Right hindlimb (tissue), 1 donor: ENCODE measurements around the gene UBE2F.
"Not testable (repeated sequence)": the region's sequence is repeated elsewhere in the genome, so short reads cannot be mapped to it uniquely, and the experiment has no call there.

Source experiments
- DNase-seq: peaks from one replicate; pipeline ENCODE4 v3.0.0-alpha.2; 2018

UBE2F gene

DNA sequence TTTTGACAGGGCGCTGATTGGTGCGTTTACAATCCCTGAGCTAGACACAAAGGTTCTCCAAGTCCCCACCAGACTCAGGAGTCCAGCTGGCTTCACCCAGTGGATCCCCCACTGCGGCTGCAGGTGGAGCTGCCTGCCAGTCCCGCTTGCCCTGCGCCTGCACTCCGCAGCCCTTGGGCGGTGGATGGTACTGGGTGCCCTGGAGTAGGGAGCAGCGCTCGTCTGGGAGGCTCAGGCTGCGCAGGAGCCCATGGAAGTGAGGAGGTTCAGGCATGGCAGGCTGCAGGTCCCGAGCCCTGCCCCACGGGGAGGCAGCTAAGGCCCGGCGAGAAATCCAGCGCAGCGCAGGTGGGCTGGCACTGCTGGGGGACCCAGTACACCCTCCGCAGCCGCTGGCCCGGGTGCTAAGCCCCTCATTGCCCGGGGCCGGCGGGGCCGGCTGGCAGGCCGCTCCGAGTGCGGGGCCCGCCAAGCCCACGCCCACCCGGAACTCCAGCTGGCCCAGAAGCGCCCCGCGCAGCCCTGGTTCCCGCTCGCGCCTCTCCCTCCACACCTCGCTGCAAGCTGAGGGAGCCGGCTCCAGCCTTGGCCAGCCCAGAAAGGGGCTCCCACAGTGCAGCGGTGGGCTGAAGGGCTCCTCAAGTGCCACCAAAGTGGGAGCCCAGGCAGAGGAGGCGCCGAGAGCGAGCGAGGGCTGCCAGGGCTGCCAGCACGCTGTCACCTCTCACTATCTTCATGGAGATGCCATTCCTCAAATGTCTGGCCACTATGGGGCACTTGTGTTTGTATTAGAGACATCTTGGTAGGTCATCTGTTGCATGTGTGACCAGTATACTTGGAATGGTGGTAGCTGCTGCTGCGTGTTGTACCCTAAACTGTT, 91.1 kb downstream of the UBE2F start:
- DNase-seq, result not testable (repeated sequence)

DNA sequence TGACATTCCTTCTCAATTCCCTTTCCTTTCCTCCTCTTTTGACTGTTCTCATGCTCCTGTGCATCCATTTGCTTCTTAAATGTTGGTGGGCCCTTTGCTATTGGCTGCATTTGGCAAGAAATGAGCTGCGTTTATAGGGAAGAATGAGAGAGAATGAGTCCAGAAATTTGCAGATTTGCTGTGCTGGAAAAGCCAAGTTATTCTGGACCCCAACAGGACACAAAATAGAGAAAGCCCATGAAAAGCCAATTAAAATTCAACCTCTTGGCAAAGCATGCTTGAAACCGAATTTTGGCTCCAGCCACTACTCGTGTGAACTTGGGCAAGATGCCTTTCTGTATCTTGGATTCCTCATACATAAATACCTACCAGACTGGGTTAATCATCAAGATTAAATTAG, 92.7 kb downstream of the UBE2F start:
- DNase-seq, result no peak

DNA sequence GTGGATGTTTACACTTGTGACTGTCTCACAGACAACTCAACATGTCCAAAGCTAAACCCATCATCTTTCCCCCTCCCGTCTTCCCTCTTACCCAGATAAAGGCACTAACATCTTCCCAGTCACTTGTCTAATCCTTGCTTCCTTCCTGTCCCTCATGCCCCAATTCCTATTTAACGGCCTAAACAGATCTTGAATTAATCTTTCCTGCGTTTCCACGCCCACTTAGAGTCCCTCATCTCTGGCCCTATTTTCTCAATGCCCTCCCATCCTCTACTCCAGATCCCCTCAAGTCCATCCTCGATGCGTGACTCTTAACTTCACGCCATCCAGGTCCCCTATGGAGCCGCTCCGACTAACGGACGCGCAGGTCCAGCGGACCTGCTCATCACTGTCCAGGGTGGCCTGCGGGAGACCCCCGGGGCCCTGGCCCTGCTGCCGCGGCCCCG, 93.3 kb downstream of the UBE2F start:
- no peak for DNase-seq

DNA sequence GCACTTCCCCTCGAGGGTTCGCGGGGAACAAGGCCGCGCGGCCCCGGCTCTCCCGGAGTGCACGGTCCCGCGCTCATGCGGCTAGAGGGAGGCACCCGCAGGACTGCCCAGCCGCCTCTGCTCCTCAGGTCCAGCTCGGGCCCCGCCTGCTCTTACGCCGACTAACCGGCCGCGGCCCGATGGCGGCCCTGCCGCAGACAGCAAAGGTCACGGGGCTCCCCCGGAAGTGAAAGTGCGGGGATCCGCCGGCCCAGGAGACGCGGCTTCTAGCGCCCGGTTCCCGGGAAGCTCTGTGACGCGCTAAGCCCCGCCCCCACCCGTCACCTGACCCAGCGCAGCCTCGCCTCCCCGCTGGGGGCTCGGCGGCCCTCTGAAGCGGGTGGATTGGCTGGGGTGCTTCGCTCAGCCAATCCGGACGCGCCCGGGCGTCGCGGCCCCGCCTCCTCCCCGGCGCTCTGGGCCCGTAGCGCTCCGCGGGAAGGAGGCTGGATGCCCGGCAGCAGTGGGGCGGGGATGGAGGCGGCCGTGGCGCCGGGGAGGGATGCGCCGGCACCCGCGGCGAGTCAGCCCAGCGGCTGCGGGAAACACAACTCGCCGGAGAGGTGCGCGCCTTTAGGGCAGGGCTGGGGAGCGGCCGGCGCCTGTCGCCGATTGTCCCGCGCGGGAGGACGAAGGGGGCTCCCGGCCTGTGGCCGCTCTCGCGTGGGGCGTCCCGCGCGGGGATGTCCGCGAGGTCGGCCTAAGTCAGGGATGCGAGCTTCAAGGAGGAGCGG, 93.9 kb downstream of the UBE2F start, which contains the start of gene SCLY:
Gene SCLY, plus strand, starts transcription at position 460 of the 773 bp plus-strand sequence. Its CDS starts 54 bp downstream, at position 514.
- peak; percentile 99 for DNase-seq

DNA sequence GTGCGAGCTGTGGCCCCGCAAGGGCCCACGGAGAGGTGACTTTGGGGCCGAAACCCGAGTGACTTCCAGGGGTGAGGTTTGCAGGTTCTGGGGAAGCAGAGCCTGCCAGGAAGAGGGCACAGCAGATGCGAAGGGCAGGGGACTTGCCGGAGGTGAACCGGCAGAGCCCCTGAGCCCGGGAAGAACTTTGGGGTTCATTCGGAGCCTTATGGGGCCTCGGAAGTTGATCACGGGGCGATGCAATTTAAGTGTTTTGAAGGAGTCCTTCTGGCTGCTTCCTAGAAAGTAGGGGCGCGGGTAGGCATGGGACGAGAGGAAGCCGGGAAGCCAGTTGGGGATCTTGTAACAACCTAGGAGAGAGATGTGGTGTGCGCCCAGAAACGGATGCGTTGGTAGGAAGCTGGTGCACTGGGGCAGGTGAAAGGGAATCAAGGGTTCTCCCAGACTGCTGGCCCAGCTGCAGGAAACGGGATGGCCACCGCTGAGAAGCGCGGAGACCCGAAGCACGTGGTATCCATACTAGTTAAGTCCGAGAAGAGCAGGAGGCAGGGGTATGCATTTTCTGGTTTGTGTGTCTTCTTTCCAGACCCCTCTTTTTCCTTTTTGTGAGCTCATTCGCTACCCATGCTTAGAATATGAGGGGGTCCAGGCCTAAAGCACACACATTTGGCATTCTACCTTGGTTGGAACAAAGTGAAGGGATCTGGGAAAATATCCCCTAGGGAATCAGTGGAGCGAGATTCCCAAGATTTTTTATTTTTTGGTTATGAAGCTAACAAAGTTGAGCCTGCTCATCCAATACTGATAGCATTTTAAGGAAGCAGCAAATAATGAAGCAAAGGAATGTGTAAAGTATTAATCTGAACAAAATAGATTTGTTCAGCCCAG, 94.7 kb downstream of the UBE2F start:
- DNase-seq, result peak; percentile 40

DNA sequence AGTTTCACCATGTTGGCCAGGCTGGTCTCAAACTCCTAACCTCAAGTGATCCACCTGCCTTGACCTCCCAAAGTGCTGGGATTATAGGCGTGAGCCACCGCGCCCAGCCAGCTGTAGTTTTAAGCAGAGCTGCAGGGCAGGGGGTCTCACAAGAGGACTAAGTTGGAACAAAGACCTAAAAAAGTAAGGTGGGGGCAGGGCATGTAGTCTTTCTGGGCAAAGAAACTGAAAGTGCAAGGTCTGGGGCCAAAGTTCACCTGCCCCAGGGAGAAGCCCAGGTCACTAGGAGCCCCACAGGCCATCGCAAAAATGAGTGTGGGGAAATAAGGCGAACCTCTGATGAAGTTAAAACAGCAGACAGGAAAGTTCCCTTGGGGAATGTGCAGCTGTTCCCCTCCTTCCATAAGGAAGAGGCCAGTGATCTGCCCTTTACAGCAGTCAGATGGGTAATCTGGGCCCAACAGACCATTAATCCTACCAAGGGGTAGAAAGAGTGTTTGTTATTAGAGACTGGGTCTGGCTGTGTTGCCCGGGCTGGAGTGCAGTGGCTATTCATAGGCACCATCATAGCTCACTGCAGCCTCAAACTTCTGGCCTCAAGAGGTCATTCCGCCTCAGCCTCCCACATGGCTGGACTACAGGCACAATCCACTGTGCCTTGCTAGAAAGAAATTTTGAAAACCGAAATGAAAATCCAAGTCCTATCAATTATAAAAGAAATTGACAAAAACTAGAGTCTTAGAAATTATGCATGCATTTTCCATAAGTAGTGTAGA, 96.8 kb downstream of the UBE2F start:
- no peak for DNase-seq

DNA sequence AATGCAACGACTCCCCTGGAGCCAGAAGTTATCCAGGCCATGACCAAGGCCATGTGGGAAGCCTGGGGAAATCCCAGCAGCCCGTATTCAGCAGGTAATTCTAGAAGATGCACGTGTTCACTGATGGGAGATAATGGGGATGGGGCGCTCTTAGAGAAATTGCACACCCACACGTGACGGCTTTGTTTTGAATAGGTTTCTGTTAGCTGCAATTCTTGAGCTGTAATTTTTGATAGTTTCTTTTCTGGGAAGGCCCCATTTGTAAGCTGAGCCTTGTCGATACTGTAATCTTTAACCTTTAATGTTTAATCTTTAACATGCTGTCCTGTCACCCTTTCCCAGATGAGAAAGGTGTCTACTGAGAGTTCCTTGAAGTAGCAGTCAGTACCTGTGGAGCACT, 97.6 kb downstream of the UBE2F start:
- no peak for DNase-seq

DNA sequence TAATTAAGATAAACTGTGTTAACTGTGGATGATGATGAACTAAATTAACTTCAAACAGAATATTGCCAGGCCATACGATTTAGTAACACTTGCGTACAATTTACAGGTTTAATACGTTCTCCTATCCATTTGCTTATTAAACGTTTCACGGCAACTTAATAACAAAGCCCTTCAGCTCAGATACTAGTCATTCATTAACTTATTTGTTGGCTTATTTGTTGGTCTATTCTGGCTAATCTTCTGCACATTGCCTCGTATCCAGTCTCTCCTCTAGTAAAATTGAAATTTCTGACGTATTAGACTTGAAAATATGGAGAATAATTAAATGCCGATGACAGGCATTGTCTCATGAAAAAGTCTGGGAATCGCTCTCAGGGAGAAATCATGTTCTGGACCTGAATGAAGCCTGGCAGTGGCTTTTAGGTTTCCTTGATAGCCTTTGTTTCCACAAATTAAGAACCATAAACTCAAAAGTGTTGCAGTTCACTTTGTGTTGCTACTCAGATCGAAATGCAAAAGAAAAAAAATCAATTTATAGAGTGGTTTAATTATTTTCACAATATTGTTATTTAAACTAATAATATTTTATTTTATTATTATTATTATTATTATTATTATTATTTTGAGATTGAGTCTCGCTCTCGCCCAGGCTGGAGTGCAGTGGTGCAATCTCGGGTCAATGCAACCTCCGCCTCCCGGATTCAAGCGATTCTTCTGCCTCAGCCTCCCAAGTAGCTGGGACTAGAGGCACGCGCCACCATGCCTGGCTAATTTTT, 98.4 kb downstream of the UBE2F start:
- DNase-seq, result no peak

DNA sequence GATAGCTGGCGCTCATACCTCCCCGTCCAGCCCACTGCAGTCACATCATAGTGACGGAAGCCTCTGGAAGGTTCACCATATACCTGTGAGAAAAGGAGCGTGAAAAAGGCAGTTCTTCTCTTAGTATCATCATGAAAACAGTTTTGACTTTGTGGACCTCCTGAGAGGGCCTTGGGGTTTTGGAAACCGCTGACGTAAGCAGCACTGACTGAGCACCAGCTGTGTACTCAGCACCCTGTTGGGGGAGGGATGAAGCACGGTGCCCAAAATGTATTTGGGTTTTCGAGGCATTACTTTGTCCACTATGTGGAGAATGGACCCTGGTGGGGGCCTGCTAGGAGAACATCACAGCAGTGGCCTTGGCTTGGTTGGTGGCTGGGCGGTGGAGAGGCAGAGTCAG, 99.4 kb downstream of the UBE2F start:
- no peak for DNase-seq

DNA sequence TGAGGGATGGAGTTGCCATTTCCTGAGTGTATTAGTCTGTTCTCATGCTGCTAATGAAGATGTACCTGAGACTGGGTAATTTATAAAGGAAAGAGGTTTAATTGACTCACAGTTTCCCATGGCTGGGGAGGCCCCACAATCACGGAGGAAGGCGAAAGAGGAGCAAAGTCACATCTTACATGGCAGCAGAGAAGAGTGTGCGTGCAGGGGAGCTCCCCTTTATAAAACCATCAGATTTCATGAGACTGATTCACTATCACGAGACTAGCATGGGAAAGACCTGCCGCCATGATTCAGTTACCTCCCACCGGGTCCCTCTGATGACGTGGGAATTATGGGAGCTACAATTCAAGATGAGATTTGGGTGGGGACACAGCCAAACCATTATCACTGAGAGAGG, 99.9 kb downstream of the UBE2F start:
- not testable (repeated sequence) for DNase-seq

DNA sequence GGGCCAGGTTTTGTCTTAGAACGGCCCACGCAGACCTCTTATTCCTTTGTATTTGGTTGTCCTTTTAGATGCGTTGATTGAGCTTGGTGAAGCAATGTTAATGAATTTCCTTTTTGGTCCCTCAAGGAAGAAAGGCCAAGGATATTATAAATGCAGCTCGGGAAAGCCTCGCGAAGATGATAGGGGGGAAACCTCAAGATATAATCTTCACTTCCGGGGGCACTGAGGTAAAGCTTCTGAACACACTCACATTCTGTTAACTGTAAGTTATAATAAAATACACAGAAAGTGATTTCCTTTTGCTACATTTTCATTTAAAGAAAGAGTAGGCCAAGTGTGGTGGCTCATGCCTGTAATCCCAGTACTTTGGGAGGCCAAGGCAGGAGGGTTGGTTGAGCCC, 101.1 kb downstream of the UBE2F start:
- no peak for DNase-seq

DNA sequence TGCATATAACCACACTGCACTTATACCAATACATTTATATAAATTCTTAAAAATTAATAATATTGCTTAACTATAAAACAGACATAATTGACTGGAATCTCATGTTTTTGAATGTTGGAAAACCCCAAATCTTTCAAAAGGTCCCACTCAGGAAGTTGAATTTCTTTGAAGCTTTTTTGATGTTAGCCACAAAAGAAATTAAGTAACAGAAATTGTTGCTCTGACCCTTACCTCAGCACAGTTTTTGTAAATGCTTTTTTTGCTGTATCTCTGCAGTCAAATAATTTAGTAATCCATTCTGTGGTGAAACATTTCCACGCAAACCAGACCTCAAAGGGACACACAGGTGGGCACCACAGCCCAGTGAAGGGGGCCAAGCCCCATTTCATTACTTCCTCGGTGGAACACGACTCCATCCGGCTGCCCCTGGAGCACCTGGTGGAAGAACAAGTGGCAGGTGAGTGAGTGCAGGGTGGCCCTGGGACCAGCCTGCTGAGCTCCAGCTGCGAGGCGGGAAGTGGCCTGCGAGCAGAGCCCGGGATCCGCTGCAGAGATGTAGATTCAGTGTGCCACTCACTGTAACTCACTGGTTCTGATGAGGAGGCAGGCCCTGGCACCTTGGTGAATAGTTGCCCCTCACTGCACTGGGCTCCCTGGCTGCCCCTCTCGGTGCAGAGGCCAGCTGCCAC, 102.4 kb downstream of the UBE2F start:
- no peak for DNase-seq

DNA sequence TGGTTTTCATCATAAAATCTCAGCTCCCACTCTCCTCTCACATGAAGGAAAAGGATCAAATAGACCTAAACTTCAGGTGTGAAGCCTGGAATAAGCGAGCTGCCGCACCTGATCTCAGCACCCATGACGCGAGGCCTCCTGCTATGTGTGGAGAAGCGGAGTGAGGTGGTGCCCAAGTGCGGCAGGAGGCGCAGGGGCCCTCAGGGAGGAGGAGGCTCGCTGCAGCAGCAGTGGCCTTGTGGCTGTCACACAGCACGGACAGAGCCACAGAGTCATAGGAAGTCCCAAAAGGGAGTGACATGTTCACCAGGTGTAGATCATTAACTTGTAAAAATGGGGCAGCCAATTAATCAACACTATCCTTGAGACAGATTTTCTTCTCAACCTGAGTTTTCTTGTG, 103.1 kb downstream of the UBE2F start:
- DNase-seq, result no peak

DNA sequence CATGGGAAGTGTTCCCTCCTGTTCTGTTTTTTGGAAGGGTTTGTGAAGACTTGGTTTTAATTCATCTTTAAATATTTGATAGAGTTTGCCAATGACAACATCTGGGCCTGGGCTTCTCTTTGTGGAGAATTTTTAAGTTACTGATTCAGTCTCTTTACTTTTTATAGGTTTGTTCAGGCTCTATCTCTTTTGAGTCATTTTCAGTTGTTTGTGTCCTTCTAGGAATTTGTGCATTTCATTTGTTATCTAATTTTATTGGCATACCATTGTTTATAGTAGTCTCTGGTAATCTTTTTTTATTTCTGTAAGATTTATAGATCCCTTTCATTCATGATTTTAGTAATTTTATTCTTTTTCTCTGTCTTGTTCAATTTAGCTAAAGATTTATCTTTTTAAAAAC, 108.6 kb downstream of the UBE2F start:
- no peak for DNase-seq

DNA sequence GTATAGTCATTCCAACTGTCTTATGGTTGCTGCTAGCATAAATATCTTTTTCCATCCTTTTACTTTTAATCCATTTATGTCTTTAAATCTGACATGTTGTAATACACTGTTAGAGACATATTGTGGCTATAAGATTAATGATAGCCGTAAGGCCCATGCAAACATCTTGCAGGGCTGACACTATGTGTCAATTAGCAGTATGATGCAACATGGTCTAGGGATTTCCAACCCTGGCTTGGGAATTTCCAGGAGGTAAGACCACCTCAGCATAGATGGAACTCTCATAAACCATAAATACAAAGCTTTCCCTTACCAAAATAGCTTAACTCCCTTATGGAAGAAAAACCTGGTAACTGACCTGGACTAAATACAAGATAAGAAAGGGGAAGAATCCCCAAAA, 110.5 kb downstream of the UBE2F start:
- DNase-seq, result no peak

DNA sequence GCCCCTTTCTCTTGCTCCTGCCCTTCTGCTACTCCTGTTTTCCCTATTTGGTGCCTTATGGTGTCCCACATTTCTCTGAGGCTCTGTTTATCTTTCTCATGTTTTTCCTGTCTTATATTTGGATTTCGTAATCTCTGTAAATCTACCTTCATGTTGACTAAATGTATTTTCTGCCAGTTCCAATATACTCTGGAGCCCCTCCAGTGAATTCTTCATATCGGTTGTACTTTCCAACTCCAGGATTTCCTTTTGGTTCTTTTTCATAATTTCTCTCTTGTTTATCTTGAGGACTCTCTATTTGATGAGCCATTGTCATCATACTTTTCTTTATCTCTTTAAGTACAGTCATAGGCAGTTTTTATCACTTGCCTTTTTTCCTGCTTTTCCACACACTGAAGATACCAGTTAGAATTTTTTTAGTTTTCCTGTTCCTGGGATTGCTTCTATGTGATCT, 113.1 kb downstream of the UBE2F start:
- no peak for DNase-seq

DNA sequence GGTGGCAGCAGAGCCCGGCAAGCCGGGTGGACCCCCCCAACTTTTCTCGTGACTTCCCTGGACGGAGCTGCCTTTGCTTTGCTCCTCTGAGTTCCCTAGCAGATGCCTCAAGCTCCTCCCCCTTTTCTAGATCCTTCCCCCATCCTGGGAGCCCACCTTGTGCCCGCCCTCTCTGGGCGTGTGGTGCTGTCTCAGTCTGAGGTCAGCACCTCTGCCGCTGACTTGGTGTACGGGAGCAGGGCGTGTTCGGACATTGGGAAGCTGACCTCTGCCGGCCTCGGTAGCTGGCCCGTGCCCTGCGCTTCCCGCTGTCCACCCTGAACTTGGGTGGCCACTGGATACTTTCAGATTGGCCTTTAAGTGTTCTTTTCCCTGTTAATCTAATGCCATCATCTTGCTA, 113.7 kb downstream of the UBE2F start:
- no peak for DNase-seq

DNA sequence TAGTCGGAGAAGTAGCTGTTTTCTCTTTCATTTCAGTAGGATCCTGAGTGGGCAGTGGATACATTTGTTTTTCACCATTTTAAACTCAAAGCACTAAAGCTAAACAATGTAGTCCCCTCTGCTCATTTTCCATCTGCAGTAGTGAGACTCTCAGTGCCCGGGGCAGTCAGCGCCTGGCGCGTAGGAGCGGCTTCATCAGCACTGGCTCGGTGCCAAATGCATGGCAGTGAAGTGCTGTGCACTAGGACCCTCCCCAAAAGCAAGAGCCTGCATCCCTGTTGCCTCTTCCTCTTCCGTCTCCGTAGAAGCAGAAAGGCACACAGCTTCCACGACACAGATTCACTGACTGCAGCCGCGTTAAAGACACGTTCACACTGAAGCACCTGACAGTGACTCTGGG, 114.3 kb downstream of the UBE2F start:
- DNase-seq, result no peak

DNA sequence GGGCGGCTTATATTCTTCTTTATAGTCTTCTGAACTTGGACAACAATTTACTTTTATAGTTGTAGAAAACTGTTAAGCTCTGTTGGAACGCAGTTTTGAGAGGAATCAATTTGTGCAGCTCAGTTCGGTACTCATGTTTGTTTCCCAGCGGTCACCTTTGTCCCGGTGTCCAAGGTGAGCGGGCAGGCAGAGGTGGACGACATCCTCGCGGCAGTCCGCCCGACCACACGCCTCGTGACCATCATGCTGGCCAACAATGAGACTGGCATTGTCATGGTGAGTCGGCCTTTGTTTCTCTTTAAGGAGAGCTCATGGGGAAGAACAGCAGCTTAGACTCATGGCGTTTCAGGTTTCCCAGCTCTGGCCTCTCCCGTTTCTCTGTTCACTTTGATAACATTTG, 114.7 kb downstream of the UBE2F start:
- no peak for DNase-seq

DNA sequence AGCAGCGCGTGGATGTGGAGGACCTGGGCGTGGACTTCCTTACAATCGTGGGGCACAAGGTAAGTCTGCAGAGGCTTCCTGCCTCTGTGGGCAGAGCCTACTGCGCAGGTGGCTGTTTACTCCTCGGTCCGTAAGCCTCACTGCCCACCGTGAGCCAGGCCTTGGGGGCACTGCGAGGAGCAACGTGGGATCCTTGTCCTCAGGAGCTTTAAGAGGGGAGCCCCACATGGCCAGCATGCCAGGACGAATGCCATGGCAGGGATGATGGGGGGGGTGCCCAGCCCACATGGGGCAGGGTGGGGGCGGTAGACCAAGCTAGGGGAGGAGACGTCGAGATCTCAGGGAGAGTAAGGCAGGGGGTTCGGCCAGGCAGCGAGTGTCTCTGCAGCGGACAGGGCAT, 115.3 kb downstream of the UBE2F start:
- no peak for DNase-seq

DNA sequence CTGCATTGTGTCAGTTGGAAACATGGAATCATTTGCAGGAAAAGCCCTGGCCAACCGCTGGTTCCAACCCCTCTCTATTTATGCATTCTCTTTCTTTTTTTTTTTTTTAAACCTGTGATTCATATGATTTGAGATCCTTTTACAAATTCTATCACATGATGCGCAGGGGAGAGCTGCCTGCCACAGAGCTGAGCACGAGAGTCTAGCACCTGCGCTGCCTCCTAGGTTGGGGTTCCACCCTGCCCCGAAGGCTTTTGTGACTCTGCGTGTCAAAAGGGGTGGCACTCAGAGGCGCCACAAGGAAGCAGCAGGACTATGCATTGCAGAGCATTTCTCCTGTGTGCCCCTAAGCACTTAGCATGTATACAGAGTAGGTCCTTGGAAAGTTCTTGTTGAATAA, 116.0 kb downstream of the UBE2F start:
- DNase-seq, result no peak
